ENCODE results near the gene NOS1AP. TPM values are rescaled to one million over a fixed set of nuclear protein-coding genes. Genes with fewer than 3 reads are reported as not detected.

NOS1AP gene
- polyA plus RNA-seq, 1 donor, result 2.7 TPM

DNA sequence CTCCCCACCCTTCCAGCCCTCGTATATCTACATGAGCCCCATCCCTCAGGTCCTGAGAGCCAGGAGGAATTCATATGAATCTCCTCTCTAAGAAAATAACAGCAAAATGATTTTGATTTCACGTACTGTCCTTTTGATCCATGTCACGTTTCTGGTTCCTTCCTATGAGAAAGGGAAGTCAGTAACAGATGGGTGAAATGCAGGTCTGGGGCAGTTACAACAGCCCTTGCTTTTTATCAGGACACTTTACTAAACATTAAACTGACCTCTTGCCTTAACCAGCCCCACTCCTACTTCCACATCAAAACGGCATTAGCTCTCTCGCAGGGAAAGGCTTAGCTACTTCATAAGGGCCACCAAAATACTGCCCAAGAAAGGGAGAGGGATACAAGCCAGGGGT is 248.1 kb downstream of the NOS1AP start:
- DNase-seq, result peak; percentile 31 to 72
- H3K4me3 ChIP-seq (ENCODE audit: low read length), result no peak overlapping the region
- peaks cover 49% of the 10 kb centered on the region for H3K4me1 ChIP-seq (ENCODE audit: control insufficient read depth, insufficient read depth, low read length)
- no peaks in the 10 kb centered on the region for H3K9me3 ChIP-seq (ENCODE audit: control insufficient read depth, low read depth, low read length)
- H3K27ac ChIP-seq (ENCODE audit: low read length), result peak overlapping the region; percentile 52
- no peaks in the 10 kb centered on the region for H3K27me3 ChIP-seq (ENCODE audit: control insufficient read depth, insufficient read depth, low read length)
- 17% methylated on average over 2 of the region's 5 CpGs for WGBS (ENCODE audit: insufficient coverage, low lambda C conversion rate)
- no peaks in the 10 kb centered on the region for H3K36me3 ChIP-seq (ENCODE audit: control insufficient read depth, insufficient read depth, low read length)

DNA sequence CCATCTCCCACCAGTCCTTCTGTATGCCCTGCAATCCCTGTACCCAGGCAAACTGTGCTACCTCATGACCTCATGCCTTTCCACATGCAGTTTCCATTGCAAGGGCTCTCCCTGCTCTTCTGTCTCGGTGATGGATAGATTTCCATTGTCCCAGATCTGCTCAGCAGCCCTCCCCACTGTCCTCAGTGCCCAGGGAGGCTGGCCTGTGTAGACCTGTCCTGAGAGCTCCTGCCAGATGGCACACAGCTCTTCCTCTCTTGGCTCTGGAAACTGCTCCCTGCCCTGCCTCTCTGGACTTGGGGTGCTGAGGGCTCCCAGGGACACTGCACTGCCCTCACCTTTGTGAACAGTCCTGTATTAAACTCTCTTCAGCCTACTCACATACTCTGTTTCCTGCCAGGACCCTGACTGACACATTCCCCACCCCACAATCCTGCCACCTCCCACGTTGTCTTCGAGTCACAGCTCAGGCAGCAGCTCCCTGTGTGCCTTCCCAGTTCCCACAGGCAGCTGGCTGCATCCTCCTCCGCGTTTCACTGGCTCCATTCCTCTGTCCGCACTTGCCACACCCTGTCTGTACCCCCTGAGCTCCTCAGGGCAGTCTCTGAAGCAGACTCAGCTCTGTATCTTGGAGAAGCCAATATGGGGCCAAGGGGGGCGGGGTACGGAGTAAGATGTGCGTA is 250.1 kb downstream of the NOS1AP start:
- H3K27me3 ChIP-seq (ENCODE audit: control insufficient read depth, insufficient read depth, low read length), result no peaks in the 10 kb centered on the region
- H3K4me3 ChIP-seq (ENCODE audit: low read length), result no peak overlapping the region
- peak in 1 of 2 donors; percentile 16 for DNase-seq
- no peaks in the 10 kb centered on the region for H3K36me3 ChIP-seq (ENCODE audit: control insufficient read depth, insufficient read depth, low read length)
- no CpG with 5 or more reads among the region's 9 CpGs for WGBS (ENCODE audit: insufficient coverage, low lambda C conversion rate)
- H3K27ac ChIP-seq (ENCODE audit: low read length), result no peak overlapping the region
- no peaks in the 10 kb centered on the region for H3K9me3 ChIP-seq (ENCODE audit: control insufficient read depth, low read depth, low read length)
- H3K4me1 ChIP-seq (ENCODE audit: control insufficient read depth, insufficient read depth, low read length), result peaks cover 49% of the 10 kb centered on the region

GRCh38 chr1:162321809-162322422 is 252.4 kb downstream of the NOS1AP start:
- no CpG with 5 or more reads among the region's 6 CpGs for WGBS (ENCODE audit: insufficient coverage, low lambda C conversion rate)
- peak overlapping the region; percentile 15 for H3K27ac ChIP-seq (ENCODE audit: low read length)
- H3K4me1 ChIP-seq (ENCODE audit: control insufficient read depth, insufficient read depth, low read length), result peaks cover 30% of the 10 kb centered on the region
- H3K36me3 ChIP-seq (ENCODE audit: control insufficient read depth, insufficient read depth, low read length), result no peaks in the 10 kb centered on the region
- H3K9me3 ChIP-seq (ENCODE audit: control insufficient read depth, low read depth, low read length), result no peaks in the 10 kb centered on the region
- peak; percentile 56 to 72 for DNase-seq
- H3K27me3 ChIP-seq (ENCODE audit: control insufficient read depth, insufficient read depth, low read length), result no peaks in the 10 kb centered on the region
- no peak overlapping the region for H3K4me3 ChIP-seq (ENCODE audit: low read length)

GRCh38 chr1:162323023-162323422 is 253.5 kb downstream of the NOS1AP start:
- no peaks in the 10 kb centered on the region for H3K9me3 ChIP-seq (ENCODE audit: control insufficient read depth, low read depth, low read length)
- no CpG with 5 or more reads among the region's 5 CpGs for WGBS (ENCODE audit: insufficient coverage, low lambda C conversion rate)
- DNase-seq, result no peak
- H3K27ac ChIP-seq (ENCODE audit: low read length), result no peak overlapping the region
- H3K27me3 ChIP-seq (ENCODE audit: control insufficient read depth, insufficient read depth, low read length), result no peaks in the 10 kb centered on the region
- H3K4me3 ChIP-seq (ENCODE audit: low read length), result no peak overlapping the region
- no peaks in the 10 kb centered on the region for H3K36me3 ChIP-seq (ENCODE audit: control insufficient read depth, insufficient read depth, low read length)
- H3K4me1 ChIP-seq (ENCODE audit: control insufficient read depth, insufficient read depth, low read length), result peaks cover 19% of the 10 kb centered on the region

- Histone ChIP-seq H3K9me3 (ENCODE audit: control insufficient read depth, low read depth, low read length) (no peaks in the 10 kb centered on the region), H3K36me3 (ENCODE audit: control insufficient read depth, insufficient read depth, low read length) (no peaks in the 10 kb centered on the region), H3K4me1 (ENCODE audit: control insufficient read depth, insufficient read depth, low read length) (peaks cover 9% of the 10 kb centered on the region), H3K4me3 (ENCODE audit: low read length) (no peak overlapping the region), H3K27ac (ENCODE audit: low read length) (no peak overlapping the region), H3K27me3 (ENCODE audit: control insufficient read depth, insufficient read depth, low read length) (no peaks in the 10 kb centered on the region)
- no peak for DNase-seq
- no CpG with 5 or more reads among the region's 2 CpGs for WGBS (ENCODE audit: insufficient coverage, low lambda C conversion rate)
Measured at GRCh38 chr1:162324396-162324795, 254.9 kb downstream of the NOS1AP start.

GRCh38 chr1:162326559-162326958 is 257.1 kb downstream of the NOS1AP start:
- Histone ChIP-seq H3K4me1 (ENCODE audit: control insufficient read depth, insufficient read depth, low read length) (peaks cover 9% of the 10 kb centered on the region), H3K9me3 (ENCODE audit: control insufficient read depth, low read depth, low read length) (no peaks in the 10 kb centered on the region), H3K4me3 (ENCODE audit: low read length) (no peak overlapping the region), H3K27ac (ENCODE audit: low read length) (no peak overlapping the region), H3K27me3 (ENCODE audit: control insufficient read depth, insufficient read depth, low read length) (no peaks in the 10 kb centered on the region), H3K36me3 (ENCODE audit: control insufficient read depth, insufficient read depth, low read length) (no peaks in the 10 kb centered on the region)
- no peak for DNase-seq

- H3K4me3 ChIP-seq (ENCODE audit: low read length), result no peak overlapping the region
- no peaks in the 10 kb centered on the region for H3K36me3 ChIP-seq (ENCODE audit: control insufficient read depth, insufficient read depth, low read length)
- peaks cover 3% of the 10 kb centered on the region for H3K4me1 ChIP-seq (ENCODE audit: control insufficient read depth, insufficient read depth, low read length)
- no peak for DNase-seq
- H3K27ac ChIP-seq (ENCODE audit: low read length), result no peak overlapping the region
- 100% methylated on average over 2 of the region's 2 CpGs for WGBS (ENCODE audit: insufficient coverage, low lambda C conversion rate)
- H3K27me3 ChIP-seq (ENCODE audit: control insufficient read depth, insufficient read depth, low read length), result no peaks in the 10 kb centered on the region
- H3K9me3 ChIP-seq (ENCODE audit: control insufficient read depth, low read depth, low read length), result no peaks in the 10 kb centered on the region
Measured at GRCh38 chr1:162327144-162327787, 257.8 kb downstream of the NOS1AP start.

- H3K4me1 ChIP-seq (ENCODE audit: control insufficient read depth, insufficient read depth, low read length), result no peaks in the 10 kb centered on the region
- H3K4me3 ChIP-seq (ENCODE audit: low read length), result no peak overlapping the region
- no peak overlapping the region for H3K27ac ChIP-seq (ENCODE audit: low read length)
- no peaks in the 10 kb centered on the region for H3K9me3 ChIP-seq (ENCODE audit: control insufficient read depth, low read depth, low read length)
- no peaks in the 10 kb centered on the region for H3K27me3 ChIP-seq (ENCODE audit: control insufficient read depth, insufficient read depth, low read length)
- no peaks in the 10 kb centered on the region for H3K36me3 ChIP-seq (ENCODE audit: control insufficient read depth, insufficient read depth, low read length)
- DNase-seq, result no peak
- 100% methylated on average over 1 of the region's 1 CpG for WGBS (ENCODE audit: insufficient coverage, low lambda C conversion rate)
Measured at GRCh38 chr1:162327788-162328165, 258.3 kb downstream of the NOS1AP start.

- Histone ChIP-seq H3K36me3 (ENCODE audit: control insufficient read depth, insufficient read depth, low read length) (no peaks in the 10 kb centered on the region), H3K9me3 (ENCODE audit: control insufficient read depth, low read depth, low read length) (no peaks in the 10 kb centered on the region), H3K27ac (ENCODE audit: low read length) (no peak overlapping the region), H3K4me3 (ENCODE audit: low read length) (no peak overlapping the region), H3K27me3 (ENCODE audit: control insufficient read depth, insufficient read depth, low read length) (no peaks in the 10 kb centered on the region), H3K4me1 (ENCODE audit: control insufficient read depth, insufficient read depth, low read length) (no peaks in the 10 kb centered on the region)
- no peak for DNase-seq
Measured at GRCh38 chr1:162328512-162328911, 259.0 kb downstream of the NOS1AP start.

- Histone ChIP-seq H3K27ac (ENCODE audit: low read length) (no peak overlapping the region), H3K36me3 (ENCODE audit: control insufficient read depth, insufficient read depth, low read length) (no peaks in the 10 kb centered on the region), H3K4me1 (ENCODE audit: control insufficient read depth, insufficient read depth, low read length) (no peaks in the 10 kb centered on the region), H3K27me3 (ENCODE audit: control insufficient read depth, insufficient read depth, low read length) (no peaks in the 10 kb centered on the region), H3K9me3 (ENCODE audit: control insufficient read depth, low read depth, low read length) (no peaks in the 10 kb centered on the region), H3K4me3 (ENCODE audit: low read length) (no peak overlapping the region)
- WGBS (ENCODE audit: insufficient coverage, low lambda C conversion rate), result 83% methylated on average over 2 of the region's 3 CpGs
- no peak for DNase-seq
Measured at GRCh38 chr1:162329826-162330225, 260.3 kb downstream of the NOS1AP start.

GRCh38 chr1:162333991-162334390 is 264.5 kb downstream of the NOS1AP start:
- H3K36me3 ChIP-seq (ENCODE audit: control insufficient read depth, insufficient read depth, low read length), result no peaks in the 10 kb centered on the region
- H3K9me3 ChIP-seq (ENCODE audit: control insufficient read depth, low read depth, low read length), result no peaks in the 10 kb centered on the region
- H3K4me3 ChIP-seq (ENCODE audit: low read length), result no peak overlapping the region
- no peaks in the 10 kb centered on the region for H3K4me1 ChIP-seq (ENCODE audit: control insufficient read depth, insufficient read depth, low read length)
- no peak overlapping the region for H3K27ac ChIP-seq (ENCODE audit: low read length)
- no peak for DNase-seq
- H3K27me3 ChIP-seq (ENCODE audit: control insufficient read depth, insufficient read depth, low read length), result no peaks in the 10 kb centered on the region
